ENCODE results near the gene TRHDE. TPM values are rescaled to one million over a fixed set of nuclear protein-coding genes. Genes with fewer than 3 reads are reported as not detected.

Gene TRHDE
- total and polyA plus RNA-seq, 9 donors, result 0.29 to 2.3 (median 0.49) TPM

DNA sequence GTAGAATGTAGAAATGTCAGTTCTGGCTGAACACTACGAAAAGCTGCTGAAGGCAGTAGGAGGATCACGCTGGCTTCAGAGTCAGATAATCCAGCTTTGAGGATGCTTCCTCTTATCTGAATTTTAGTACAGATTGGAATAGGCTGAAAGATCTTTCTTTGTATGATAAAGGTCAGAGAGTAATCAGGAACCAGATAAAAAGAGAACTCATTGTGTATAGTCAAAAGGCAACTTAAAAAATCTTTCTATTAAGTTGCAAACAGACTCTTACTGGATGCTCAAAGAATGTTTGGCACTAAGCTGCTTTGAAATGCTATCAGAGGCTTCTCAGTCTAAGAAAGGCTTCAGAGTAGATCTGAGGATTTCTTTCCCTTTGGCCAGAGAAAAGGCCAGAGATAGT lies 21.8 kb upstream of the TRHDE start:
- H3K9me3 ChIP-seq (replicated peaks; ENCODE audit: control insufficient read depth, low read depth, low read length), result no peaks in the 10 kb centered on the region
- H3K4me3 ChIP-seq (ENCODE audit: low read length), result no peak overlapping the region
- no peak for DNase-seq
- no peaks in the 10 kb centered on the region for H3K27me3 ChIP-seq (ENCODE audit: control insufficient read depth, insufficient read depth, low read length)
- no peaks in the 10 kb centered on the region for H3K4me1 ChIP-seq (ENCODE audit: control insufficient read depth, insufficient read depth, low read length)
- no peaks in the 10 kb centered on the region for H3K36me3 ChIP-seq (ENCODE audit: control insufficient read depth, insufficient read depth, low read length)
- WGBS (ENCODE audit: insufficient coverage), result 78% methylated on average over 2 of the region's 2 CpGs
- H3K27ac ChIP-seq (ENCODE audit: low read length), result no peak overlapping the region

DNA sequence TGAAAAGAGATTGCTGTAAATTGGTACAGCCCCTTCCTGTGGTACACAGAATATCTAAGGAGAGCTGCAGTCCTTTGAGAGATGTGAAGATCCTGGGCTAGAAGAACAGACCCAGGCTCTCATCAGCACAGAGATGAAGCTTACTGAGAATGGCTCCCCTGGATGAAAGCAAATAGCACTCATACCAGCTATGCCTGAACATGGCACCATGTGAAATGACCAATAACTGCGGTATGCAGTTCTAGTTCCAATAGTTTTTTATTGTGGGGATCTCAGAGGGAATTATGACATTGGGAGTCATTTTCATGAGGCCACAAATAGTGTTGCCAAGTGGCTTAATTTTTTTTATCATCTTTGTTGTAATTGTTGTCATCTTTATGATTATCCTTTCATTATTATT lies 15.4 kb upstream of the TRHDE start:
- H3K9me3 ChIP-seq (replicated peaks; ENCODE audit: control insufficient read depth, low read depth, low read length), result no peaks in the 10 kb centered on the region
- no peak for DNase-seq
- WGBS (ENCODE audit: insufficient coverage), result no CpG with 5 or more reads among the region's 1 CpG
- H3K4me3 ChIP-seq (ENCODE audit: low read length), result no peak overlapping the region
- H3K4me1 ChIP-seq (ENCODE audit: control insufficient read depth, insufficient read depth, low read length), result no peaks in the 10 kb centered on the region
- H3K27ac ChIP-seq (ENCODE audit: low read length), result no peak overlapping the region
- H3K36me3 ChIP-seq (ENCODE audit: control insufficient read depth, insufficient read depth, low read length), result no peaks in the 10 kb centered on the region
- H3K27me3 ChIP-seq (ENCODE audit: control insufficient read depth, insufficient read depth, low read length), result no peaks in the 10 kb centered on the region

DNA sequence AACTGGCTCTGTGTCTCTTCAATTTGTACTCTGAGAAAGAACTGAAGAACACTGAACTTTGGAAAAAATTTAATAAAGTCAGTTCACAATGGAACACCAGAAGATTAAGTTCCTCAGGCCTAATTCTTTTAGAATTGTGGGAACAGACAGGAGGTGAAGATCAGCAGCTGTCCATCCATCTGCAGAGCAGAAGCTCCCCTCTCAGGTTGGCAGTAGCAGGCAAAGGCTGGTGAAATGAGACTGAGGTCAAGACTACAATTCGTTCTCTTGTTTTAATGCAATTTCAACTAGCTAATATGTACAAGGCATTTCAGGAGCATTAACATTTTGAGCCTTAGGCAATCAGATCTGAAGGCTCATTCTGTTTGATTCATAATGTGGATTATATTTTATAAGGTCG lies 10.3 kb upstream of the TRHDE start:
- no peaks in the 10 kb centered on the region for H3K36me3 ChIP-seq (ENCODE audit: control insufficient read depth, insufficient read depth, low read length)
- H3K27me3 ChIP-seq (ENCODE audit: control insufficient read depth, insufficient read depth, low read length), result no peaks in the 10 kb centered on the region
- WGBS (ENCODE audit: insufficient coverage), result no CpG with 5 or more reads among the region's 2 CpGs

DNA sequence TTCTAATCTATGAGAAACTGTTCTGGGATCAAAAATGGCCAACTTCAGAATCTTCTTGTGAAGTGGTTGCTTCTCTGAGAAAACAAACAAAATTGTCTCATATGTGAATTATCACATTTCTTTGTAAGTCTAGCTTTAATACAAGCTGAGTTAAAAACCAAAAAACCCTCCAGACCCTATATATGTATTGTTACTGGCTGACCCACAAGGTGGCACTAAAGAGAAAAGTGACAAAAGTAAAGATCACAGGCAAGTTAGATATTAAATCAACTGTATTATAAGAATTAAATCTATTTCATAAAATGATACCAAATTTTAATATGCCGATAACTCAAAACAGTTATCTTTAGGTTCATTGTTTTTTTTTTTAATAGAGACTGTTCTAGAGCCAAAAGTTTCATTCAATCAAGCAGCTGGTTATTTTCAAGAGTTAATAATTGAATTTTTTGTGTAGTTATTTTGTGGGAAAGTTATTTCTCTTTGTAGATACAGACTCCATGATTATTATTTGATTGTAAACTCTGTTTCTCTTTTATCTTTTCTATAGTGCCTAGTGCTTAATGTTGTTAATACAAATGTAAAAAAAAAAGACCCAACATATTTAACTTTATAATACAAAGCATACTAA lies 7.5 kb upstream of the TRHDE start:
- Histone ChIP-seq H3K4me3 (ENCODE audit: low read length) (no peak overlapping the region), H3K9me3 (replicated peaks; ENCODE audit: control insufficient read depth, low read depth, low read length) (no peaks in the 10 kb centered on the region), H3K4me1 (ENCODE audit: control insufficient read depth, insufficient read depth, low read length) (no peaks in the 10 kb centered on the region), H3K36me3 (ENCODE audit: control insufficient read depth, insufficient read depth, low read length) (no peaks in the 10 kb centered on the region), H3K27ac (ENCODE audit: low read length) (no peak overlapping the region), H3K27me3 (ENCODE audit: control insufficient read depth, insufficient read depth, low read length) (no peaks in the 10 kb centered on the region)
- DNase-seq, result peak; percentile 27
- WGBS (ENCODE audit: insufficient coverage), result no CpG with 5 or more reads among the region's 1 CpG

More for the DNA sequence above, 10.3 kb upstream of the TRHDE start:
- Histone ChIP-seq H3K4me3 (ENCODE audit: low read length) (no peak overlapping the region), H3K4me1 (ENCODE audit: control insufficient read depth, insufficient read depth, low read length) (no peaks in the 10 kb centered on the region), H3K9me3 (replicated peaks; ENCODE audit: control insufficient read depth, low read depth, low read length) (no peaks in the 10 kb centered on the region), H3K27ac (ENCODE audit: low read length) (no peak overlapping the region)
- DNase-seq, result no peak

DNA sequence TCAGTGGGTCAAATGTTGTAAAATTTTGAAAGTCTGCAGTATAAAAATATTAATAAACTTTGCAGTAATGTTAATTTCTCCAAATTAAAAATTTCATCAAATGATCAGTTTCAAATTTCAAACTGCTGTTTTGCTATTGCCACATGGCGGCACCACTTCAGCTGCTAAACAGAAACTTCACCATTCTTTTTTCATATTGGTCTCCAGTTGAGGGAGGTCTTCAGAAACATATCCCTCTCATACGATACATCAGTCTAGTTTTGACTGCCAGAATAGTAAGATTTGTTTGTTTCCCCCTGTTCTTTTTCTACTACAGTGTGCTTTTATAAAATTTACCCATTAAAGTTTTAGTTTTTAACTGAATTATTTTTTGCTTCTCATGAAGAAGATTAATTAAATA lies 4.2 kb upstream of the TRHDE start:
- H3K4me1 ChIP-seq (ENCODE audit: control insufficient read depth, insufficient read depth, low read length), result peaks cover 6% of the 10 kb centered on the region
- H3K4me3 ChIP-seq (ENCODE audit: low read length), result no peak overlapping the region
- DNase-seq, result no peak
- WGBS (ENCODE audit: insufficient coverage), result 63% methylated on average over 1 of the region's 2 CpGs
- no peaks in the 10 kb centered on the region for H3K36me3 ChIP-seq (ENCODE audit: control insufficient read depth, insufficient read depth, low read length)
- H3K27ac ChIP-seq (ENCODE audit: low read length), result no peak overlapping the region
- H3K27me3 ChIP-seq (ENCODE audit: control insufficient read depth, insufficient read depth, low read length), result peaks cover 22% of the 10 kb centered on the region
- H3K9me3 ChIP-seq (replicated peaks; ENCODE audit: control insufficient read depth, low read depth, low read length), result no peaks in the 10 kb centered on the region

DNA sequence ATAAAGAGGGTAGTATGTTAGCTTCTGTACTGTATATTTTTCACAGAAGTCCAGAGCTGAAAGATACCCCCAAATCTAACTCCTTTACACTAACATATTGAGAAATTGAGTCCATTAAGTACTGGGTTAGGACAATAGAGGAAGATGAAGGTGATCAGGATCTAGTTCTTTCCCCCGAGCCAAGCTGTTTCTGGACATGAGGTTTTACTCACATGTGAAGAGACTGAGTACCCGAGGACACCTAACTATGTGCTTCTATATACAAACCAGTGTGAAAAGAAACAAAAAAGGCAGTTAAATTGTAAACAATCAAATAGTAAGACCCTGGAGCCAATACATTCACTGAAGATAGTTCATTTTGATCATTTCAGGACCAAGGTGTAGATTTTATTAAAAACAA lies 3.8 kb upstream of the TRHDE start:
- no peak overlapping the region for H3K27ac ChIP-seq (ENCODE audit: low read length)

DNA sequence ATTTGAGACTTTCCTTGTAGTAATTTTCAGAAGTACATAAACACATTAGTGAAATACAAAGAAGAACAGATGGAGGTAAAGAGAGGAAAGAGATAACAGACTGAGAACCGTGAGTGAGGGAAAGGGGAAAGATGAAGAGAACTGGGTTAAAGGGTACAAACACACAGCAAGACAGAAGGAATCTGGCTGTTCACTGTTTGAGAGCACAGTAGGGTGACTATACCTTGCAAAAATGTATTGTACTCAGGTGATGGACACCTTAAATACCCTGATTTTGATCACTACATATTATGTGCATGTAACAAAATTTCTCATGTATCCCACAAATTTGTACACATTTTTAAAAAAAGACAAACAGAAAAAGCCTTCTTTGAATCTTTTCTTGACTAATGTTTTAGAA lies 2.7 kb upstream of the TRHDE start:
- no peak overlapping the region for H3K27ac ChIP-seq (ENCODE audit: low read length)
- DNase-seq, result no peak
- no peaks in the 10 kb centered on the region for H3K36me3 ChIP-seq (ENCODE audit: control insufficient read depth, insufficient read depth, low read length)
- H3K4me3 ChIP-seq (ENCODE audit: low read length), result no peak overlapping the region
- WGBS (ENCODE audit: insufficient coverage), result 67% methylated on average over 1 of the region's 1 CpG
- peaks cover 15% of the 10 kb centered on the region for H3K4me1 ChIP-seq (ENCODE audit: control insufficient read depth, insufficient read depth, low read length)
- peaks cover 36% of the 10 kb centered on the region for H3K27me3 ChIP-seq (ENCODE audit: control insufficient read depth, insufficient read depth, low read length)
- H3K9me3 ChIP-seq (replicated peaks; ENCODE audit: control insufficient read depth, low read depth, low read length), result no peaks in the 10 kb centered on the region

More for the DNA sequence above, 3.8 kb upstream of the TRHDE start:
- H3K9me3 ChIP-seq (replicated peaks; ENCODE audit: control insufficient read depth, low read depth, low read length), result no peaks in the 10 kb centered on the region
- peaks cover 26% of the 10 kb centered on the region for H3K27me3 ChIP-seq (ENCODE audit: control insufficient read depth, insufficient read depth, low read length)
- H3K4me3 ChIP-seq (ENCODE audit: low read length), result no peak overlapping the region
- WGBS (ENCODE audit: insufficient coverage), result no CpG with 5 or more reads among the region's 2 CpGs
- no peak for DNase-seq
- no peaks in the 10 kb centered on the region for H3K36me3 ChIP-seq (ENCODE audit: control insufficient read depth, insufficient read depth, low read length)
- peaks cover 10% of the 10 kb centered on the region for H3K4me1 ChIP-seq (ENCODE audit: control insufficient read depth, insufficient read depth, low read length)

DNA sequence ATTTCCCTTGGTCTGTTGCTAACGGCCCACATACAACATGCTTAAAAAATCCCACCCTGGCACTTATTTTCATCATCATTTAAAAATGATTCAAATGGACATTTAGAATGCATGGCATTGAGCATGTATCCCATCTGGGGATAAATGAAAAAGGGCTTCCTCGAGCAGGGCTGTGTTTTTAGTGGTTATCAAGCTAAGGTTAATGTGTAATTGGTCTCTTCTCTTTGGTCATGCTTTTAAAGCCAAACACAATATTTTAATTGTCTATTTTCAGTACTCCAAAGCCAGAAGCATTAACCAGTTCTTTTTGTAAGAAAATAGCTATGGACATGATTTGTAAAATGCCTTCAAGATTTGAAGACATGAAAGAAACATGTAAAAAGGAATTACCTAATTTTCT lies 1.9 kb upstream of the TRHDE start:
- H3K4me3 ChIP-seq (ENCODE audit: low read length), result no peak overlapping the region
- H3K9me3 ChIP-seq (replicated peaks; ENCODE audit: control insufficient read depth, low read depth, low read length), result no peaks in the 10 kb centered on the region
- H3K36me3 ChIP-seq (ENCODE audit: control insufficient read depth, insufficient read depth, low read length), result no peaks in the 10 kb centered on the region
- H3K27me3 ChIP-seq (ENCODE audit: control insufficient read depth, insufficient read depth, low read length), result peaks cover 40% of the 10 kb centered on the region
- no CpG with 5 or more reads among the region's 2 CpGs for WGBS (ENCODE audit: insufficient coverage)
- peaks cover 15% of the 10 kb centered on the region for H3K4me1 ChIP-seq (ENCODE audit: control insufficient read depth, insufficient read depth, low read length)
- no peak for DNase-seq
- no peak overlapping the region for H3K27ac ChIP-seq (ENCODE audit: low read length)

DNA sequence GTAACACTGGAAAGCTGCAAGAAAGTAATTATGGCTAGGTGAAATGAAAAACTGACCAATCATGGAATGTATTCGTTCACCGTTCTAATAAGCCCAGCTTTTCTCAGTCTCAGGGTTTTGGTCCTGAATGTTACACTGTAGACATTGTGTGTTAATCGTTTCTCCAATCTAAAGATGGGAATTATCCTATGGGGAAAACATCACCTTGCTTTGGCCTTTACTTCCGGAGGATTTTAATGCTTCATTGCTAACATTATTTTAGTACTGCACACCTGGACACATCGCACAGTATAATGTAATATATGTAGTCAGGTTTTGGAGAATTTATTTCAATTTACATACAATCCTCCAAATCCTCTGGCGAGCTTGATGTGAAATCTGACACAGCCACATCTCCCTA lies 1.2 kb upstream of the TRHDE start:
- H3K36me3 ChIP-seq (ENCODE audit: control insufficient read depth, insufficient read depth, low read length), result no peaks in the 10 kb centered on the region
- no peaks in the 10 kb centered on the region for H3K9me3 ChIP-seq (replicated peaks; ENCODE audit: control insufficient read depth, low read depth, low read length)
- H3K4me3 ChIP-seq (ENCODE audit: low read length), result no peak overlapping the region
- no peak for DNase-seq
- H3K4me1 ChIP-seq (ENCODE audit: control insufficient read depth, insufficient read depth, low read length), result peaks cover 15% of the 10 kb centered on the region
- no peak overlapping the region for H3K27ac ChIP-seq (ENCODE audit: low read length)
- 52% methylated on average over 2 of the region's 6 CpGs for WGBS (ENCODE audit: insufficient coverage)
- peaks cover 40% of the 10 kb centered on the region for H3K27me3 ChIP-seq (ENCODE audit: control insufficient read depth, insufficient read depth, low read length)

DNA sequence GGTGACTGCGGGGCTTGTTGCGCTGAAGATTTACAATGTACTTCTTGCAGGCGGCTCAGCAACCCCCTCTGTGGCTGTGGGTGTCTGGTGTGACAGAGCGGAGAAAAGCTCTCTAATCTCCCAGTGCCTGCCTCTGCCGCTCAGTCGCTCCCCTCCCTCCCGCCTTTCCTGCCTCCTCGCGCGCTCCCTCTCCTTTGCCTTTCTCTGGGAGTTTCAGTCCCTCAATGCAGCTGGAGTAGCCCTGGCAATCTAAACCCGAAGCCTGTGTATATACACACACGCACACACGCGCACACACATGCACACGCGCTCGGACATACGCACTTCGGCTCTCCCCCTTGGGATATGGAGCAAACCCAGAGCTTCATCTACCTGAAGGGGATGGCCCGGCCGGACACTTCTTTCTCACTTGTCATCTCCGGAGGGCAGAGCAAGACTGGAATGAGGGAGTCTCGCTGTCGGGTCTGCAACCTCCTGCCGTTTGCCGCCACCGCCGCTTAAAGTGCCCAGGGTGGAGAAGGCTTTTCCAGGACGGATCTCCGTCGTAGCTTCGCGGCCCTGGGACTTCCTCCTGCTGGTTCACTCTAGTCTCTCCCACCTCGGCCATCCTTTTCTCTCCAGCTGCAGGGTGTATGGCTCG lies 599 bp upstream of the TRHDE start:
- Histone ChIP-seq H3K4me3 (ENCODE audit: low read length) (peak overlapping the region; percentile 61), H3K36me3 (ENCODE audit: control insufficient read depth, insufficient read depth, low read length) (no peaks in the 10 kb centered on the region), H3K9me3 (replicated peaks; ENCODE audit: control insufficient read depth, low read depth, low read length) (no peaks in the 10 kb centered on the region), H3K27me3 (ENCODE audit: control insufficient read depth, insufficient read depth, low read length) (peaks cover 40% of the 10 kb centered on the region), H3K4me1 (ENCODE audit: control insufficient read depth, insufficient read depth, low read length) (peaks cover 15% of the 10 kb centered on the region), H3K27ac (ENCODE audit: low read length) (peak overlapping the region; percentile 44)
- DNase-seq, result peak; percentile 54
- 0% methylated on average over 18 of the region's 35 CpGs for WGBS (ENCODE audit: insufficient coverage)

Data from muscle of leg (tissue), 11 donors.